HepG2 (cell line): ENCODE data around the gene NEURL4. TPM values are rescaled to one million over a fixed set of nuclear protein-coding genes. Genes with fewer than 3 reads are reported as not detected.

ENCODE experiments used
- AGO2 ChIP-seq: fragments of 200-400 bp; formaldehyde crosslinking; optimal IDR thresholded peaks from 2 replicates; pipeline ENCODE3; 2017; ENCODE audit warnings: mild to moderate bottlenecking, low read depth, low read length, moderate library complexity
- AHDC1 ChIP-seq: sonication (generic); formaldehyde crosslinking; IDR thresholded peaks from 2 replicates; pipeline ENCODE4 v1.5.1; 2020; ENCODE audit warnings: mild to moderate bottlenecking, missing genetic modification reagents, borderline replicate concordance
- ARNT2 ChIP-seq: sonication (generic); formaldehyde crosslinking; IDR thresholded peaks from 2 replicates; pipeline ENCODE4 v1.8.0; 2022; ENCODE audit warnings: mild to moderate bottlenecking, low read depth, missing genetic modification reagents, moderate library complexity
- CHD4 ChIP-seq: fragments of 200-600 bp; sonication (generic); IDR thresholded peaks from 2 replicates; pipeline ENCODE4 v1.7.0; 2017; ENCODE audit warnings: mild to moderate bottlenecking, low read length, borderline replicate concordance
- ESRRA ChIP-seq: sonication (generic); formaldehyde crosslinking; IDR thresholded peaks from 2 replicates; pipeline ENCODE4 v1.5.1; 2020; ENCODE audit warnings: mild to moderate bottlenecking, low read depth, missing genetic modification reagents
- ETV6 ChIP-seq: sonication (generic); formaldehyde crosslinking; conservative IDR thresholded peaks from 2 replicates; pipeline ENCODE4 v1.4.0; 2020; ENCODE audit warnings: missing genetic modification reagents
- GTF3A ChIP-seq: sonication (generic); formaldehyde crosslinking; conservative IDR thresholded peaks from 2 replicates; pipeline ENCODE4 v1.4.0; 2020; ENCODE audit warnings: mild to moderate bottlenecking, missing genetic modification reagents
- NFKB2 ChIP-seq: sonication (generic); formaldehyde crosslinking; IDR thresholded peaks from 2 replicates; pipeline ENCODE4 v1.4.0; 2020; ENCODE audit warnings: missing genetic modification reagents, borderline replicate concordance
- RAD51 ChIP-seq: fragments of 450-650 bp; IDR thresholded peaks from 2 replicates; pipeline ENCODE4 v1.6.1; 2016; ENCODE audit warnings: borderline replicate concordance
- RBM39 ChIP-seq: fragments of 200-400 bp; formaldehyde crosslinking; IDR thresholded peaks from one replicate; pipeline ENCODE4 v1.6.1; 2018; ENCODE audit warnings: antibody characterized with exemption, mild to moderate bottlenecking, low read depth, low read length; ENCODE audit not compliant: poor library complexity, severe bottlenecking
- RFXAP ChIP-seq: sonication (generic); formaldehyde crosslinking; IDR thresholded peaks from 2 replicates; pipeline ENCODE4 v1.4.0; 2020; ENCODE audit warnings: missing genetic modification reagents, borderline replicate concordance
- SKI ChIP-seq: fragments of 450-650 bp; IDR thresholded peaks from one replicate; pipeline ENCODE4 v1.6.1; 2018; ENCODE audit warnings: mild to moderate bottlenecking; ENCODE audit not compliant: partially characterized antibody
- THAP11 ChIP-seq: IDR thresholded peaks from 2 replicates; pipeline ENCODE4 v1.6.1; 2016; ENCODE audit warnings: missing biosample characterization, missing genetic modification reagents
- ZBTB42 ChIP-seq: sonication (generic); formaldehyde crosslinking; IDR thresholded peaks from 2 replicates; pipeline ENCODE4 v1.5.0; 2020; ENCODE audit warnings: mild to moderate bottlenecking, missing genetic modification reagents
- ZFP36 ChIP-seq: fragments of 150-350 bp; IDR thresholded peaks from 2 replicates; pipeline ENCODE4 v1.6.1; 2018; ENCODE audit warnings: borderline replicate concordance, low read length, low read depth; ENCODE audit not compliant: partially characterized antibody
- ZFYVE20 ChIP-seq: sonication (generic); formaldehyde crosslinking; IDR thresholded peaks from 2 replicates; pipeline ENCODE4 v1.8.0; 2023; ENCODE audit warnings: low read depth, mild to moderate bottlenecking, moderate library complexity, missing genetic modification reagents, borderline replicate concordance
- ZNF766 ChIP-seq: sonication (generic); formaldehyde crosslinking; IDR thresholded peaks from 2 replicates; pipeline ENCODE4 v1.5.0; 2020; ENCODE audit warnings: missing genetic modification reagents, borderline replicate concordance
- ZNF780A ChIP-seq: sonication (generic); formaldehyde crosslinking; IDR thresholded peaks from 2 replicates; pipeline ENCODE4 v1.8.0; 2022; ENCODE audit warnings: mild to moderate bottlenecking, missing genetic modification reagents, moderate library complexity
- ZNF839 ChIP-seq: sonication (generic); formaldehyde crosslinking; IDR thresholded peaks from 2 replicates; pipeline ENCODE4 v1.4.0; 2020; ENCODE audit warnings: missing genetic modification reagents, mild to moderate bottlenecking, borderline replicate concordance
- polyA plus RNA-seq, 8 experiments: library from polyadenylated mRNA; depleted of rRNA in 3 of 8; stranded (reverse) in 7 of 8; unstranded in 1 of 8; fragments of >200 nt; fragmentation: Illumina TruSeq in 4 of 8; extraction: Trizol in 4 of 8; gene quantifications; 2 replicates each; pipeline versions ENCODE4 v1.2.1 to v1.2.3, GENCODE V29; 2011 to 2016; ENCODE audit warnings: low read depth in 4 of 8, missing spikeins in 1 of 8, mixed read lengths in 1 of 8; ENCODE audit not compliant: insufficient read depth in 1 of 8
- total RNA-seq, 5 experiments: library from RNA; depleted of rRNA; stranded (reverse); fragments of >200 nt; fragmentation: Illumina TruSeq; extraction: Trizol; gene quantifications; 2 replicates each; pipeline ENCODE4 v1.2.3, GENCODE V29; 2016; ENCODE audit warnings: low read depth in 1 of 5
- TF ChIP-seq, protein P1 (sequence below): sonication (generic); formaldehyde crosslinking; IDR thresholded peaks from 2 replicates; pipeline ENCODE4 v1.5.0; 2020; ENCODE audit warnings: mild to moderate bottlenecking, missing genetic modification reagents, moderate library complexity
- TF ChIP-seq, protein P2 (sequence below): IDR thresholded peaks from 2 replicates; pipeline ENCODE4 v1.6.1; 2016; ENCODE audit warnings: control low read depth

NEURL4 gene
- total and polyA plus RNA-seq, 2 of the 13 experiments (the other 11 are each of a cell fraction or from before 2014, with no cell fraction given) = 14.8 to 15.7 TPM

GRCh38 chr17:7281074-7281952, 47.8 kb downstream of the NEURL4 start, which contains the start of gene SLC2A4 (continued):
- TF ChIP-seq, protein P1, sequence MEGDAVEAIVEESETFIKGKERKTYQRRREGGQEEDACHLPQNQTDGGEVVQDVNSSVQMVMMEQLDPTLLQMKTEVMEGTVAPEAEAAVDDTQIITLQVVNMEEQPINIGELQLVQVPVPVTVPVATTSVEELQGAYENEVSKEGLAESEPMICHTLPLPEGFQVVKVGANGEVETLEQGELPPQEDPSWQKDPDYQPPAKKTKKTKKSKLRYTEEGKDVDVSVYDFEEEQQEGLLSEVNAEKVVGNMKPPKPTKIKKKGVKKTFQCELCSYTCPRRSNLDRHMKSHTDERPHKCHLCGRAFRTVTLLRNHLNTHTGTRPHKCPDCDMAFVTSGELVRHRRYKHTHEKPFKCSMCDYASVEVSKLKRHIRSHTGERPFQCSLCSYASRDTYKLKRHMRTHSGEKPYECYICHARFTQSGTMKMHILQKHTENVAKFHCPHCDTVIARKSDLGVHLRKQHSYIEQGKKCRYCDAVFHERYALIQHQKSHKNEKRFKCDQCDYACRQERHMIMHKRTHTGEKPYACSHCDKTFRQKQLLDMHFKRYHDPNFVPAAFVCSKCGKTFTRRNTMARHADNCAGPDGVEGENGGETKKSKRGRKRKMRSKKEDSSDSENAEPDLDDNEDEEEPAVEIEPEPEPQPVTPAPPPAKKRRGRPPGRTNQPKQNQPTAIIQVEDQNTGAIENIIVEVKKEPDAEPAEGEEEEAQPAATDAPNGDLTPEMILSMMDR (CRISPR knock-in tag) = no peak
- TF ChIP-seq NFKB2 (CRISPR knock-in tag) (no peak), AGO2 (no peak), ZNF780A (CRISPR knock-in tag) (no peak), ZNF766 (no peak), THAP11 (CRISPR knock-in tag) (peak; percentile 34; the same call in 1 of the 2 replicates), AHDC1 (CRISPR knock-in tag) (no peak), CHD4 (no peak), ARNT2 (CRISPR knock-in tag) (no peak), ZNF839 (CRISPR knock-in tag) (no peak), ESRRA (CRISPR knock-in tag) (no peak), ZFP36 (no peak), ETV6 (CRISPR knock-in tag) (no peak; the same call in 1 of the 2 replicates), RAD51 (no peak), RFXAP (CRISPR knock-in tag) (no peak; the same call in 1 of the 2 replicates), ZBTB42 (CRISPR knock-in tag) (no peak), ZFYVE20 (CRISPR knock-in tag) (no peak), GTF3A (CRISPR knock-in tag) (no peak), SKI (no peak), RBM39 (peak; percentile 72)
- TF ChIP-seq, protein P2, sequence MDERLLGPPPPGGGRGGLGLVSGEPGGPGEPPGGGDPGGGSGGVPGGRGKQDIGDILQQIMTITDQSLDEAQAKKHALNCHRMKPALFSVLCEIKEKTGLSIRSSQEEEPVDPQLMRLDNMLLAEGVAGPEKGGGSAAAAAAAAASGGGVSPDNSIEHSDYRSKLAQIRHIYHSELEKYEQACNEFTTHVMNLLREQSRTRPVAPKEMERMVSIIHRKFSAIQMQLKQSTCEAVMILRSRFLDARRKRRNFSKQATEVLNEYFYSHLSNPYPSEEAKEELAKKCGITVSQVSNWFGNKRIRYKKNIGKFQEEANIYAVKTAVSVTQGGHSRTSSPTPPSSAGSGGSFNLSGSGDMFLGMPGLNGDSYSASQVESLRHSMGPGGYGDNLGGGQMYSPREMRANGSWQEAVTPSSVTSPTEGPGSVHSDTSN (CRISPR knock-in tag) = no peak
